ENCODE measurements around the gene SERPINB1. TPM values are rescaled to one million over a fixed set of nuclear protein-coding genes. Genes with fewer than 3 reads are reported as not detected.

SERPINB1 gene
- total RNA-seq, 1 experiment from 2014 or later = 75.5 TPM

DNA sequence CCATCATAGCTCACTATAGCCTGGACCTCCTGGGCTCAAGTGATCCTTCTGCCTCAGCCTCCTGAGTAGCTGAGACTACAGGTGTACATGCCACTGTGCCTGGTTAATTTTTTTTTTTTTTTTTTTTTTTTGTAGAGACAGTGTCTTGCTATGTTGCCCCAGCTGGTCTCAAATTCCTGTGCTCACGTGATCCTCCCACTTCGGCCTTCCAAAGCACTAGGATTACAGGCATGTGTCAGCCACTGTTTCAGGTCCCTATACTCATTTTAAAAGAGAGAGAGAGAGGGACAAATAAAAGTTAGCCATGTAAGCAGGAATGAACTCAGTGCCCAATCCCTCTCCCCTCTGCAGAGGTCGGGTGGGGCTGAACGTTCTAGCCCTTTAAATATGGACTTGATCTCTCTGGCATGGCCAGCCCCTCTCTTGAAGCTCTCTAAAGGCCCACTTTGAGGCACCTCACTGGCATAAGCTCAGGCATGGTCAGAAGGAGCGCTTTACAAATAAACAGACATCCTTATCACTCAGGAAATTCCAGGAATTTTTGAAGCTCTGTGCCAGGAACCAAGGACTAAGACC, 9.0 kb upstream of the SERPINB1 start:
- no peak for DNase-seq (ENCODE audit: low spot score)

DNA sequence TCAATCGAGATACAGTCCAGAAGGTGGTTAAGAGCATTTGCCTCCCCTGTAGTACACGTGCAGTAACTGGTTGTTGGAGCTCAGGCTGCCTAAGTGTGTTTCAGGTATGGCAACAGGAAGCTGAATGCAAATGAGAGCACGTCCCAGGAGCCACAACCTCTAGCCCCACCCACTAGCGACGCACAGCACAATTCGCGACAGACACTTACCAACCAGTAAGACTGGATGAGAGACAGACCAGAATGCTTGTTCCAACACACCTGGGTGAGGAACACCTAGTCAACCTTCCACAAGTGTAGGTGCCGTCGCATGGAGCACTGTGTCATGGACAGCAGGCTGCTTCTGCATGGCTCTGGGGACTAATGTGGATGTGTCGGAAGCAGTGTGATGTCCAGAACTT, 7.2 kb upstream of the SERPINB1 start:
- peak; percentile 75 for DNase-seq (ENCODE audit: low spot score)

DNA sequence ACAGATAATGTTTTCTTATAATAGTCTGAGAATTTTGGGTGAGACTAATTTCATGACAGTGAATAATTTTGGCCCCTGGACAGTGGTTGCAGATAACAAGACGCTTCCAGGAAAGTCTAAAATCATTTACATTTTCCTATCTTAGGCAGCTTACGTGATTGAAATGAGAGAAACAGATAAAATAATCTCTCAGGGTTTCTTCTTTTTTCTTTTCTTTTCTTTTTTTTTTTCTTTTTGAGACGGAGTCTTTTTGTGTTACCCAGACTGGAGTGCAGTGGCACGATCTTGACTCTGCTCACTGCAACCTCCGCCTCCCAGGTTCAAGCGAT, 4.2 kb upstream of the SERPINB1 start:
- DNase-seq (ENCODE audit: low spot score) = no peak

DNA sequence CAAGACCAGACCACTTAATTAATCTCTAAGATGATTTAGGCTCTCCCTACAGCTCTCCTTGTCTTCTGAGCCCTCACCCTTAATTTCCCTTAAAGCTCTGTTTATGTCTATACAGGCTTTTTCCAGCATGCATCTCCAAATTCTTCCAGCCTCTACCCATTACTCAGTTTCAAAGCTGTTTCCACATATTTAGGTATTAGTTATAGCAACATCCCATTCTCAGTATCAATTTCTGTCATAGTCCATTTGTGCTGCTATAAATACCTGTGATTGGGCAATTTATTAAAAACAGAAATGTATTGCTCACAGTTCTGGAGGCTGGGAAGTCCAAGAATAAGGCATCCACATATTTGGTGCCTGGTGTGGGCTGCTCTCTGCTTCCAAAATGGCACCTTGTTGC, 2.3 kb upstream of the SERPINB1 start:
- DNase-seq (ENCODE audit: low spot score) = no peak

DNA sequence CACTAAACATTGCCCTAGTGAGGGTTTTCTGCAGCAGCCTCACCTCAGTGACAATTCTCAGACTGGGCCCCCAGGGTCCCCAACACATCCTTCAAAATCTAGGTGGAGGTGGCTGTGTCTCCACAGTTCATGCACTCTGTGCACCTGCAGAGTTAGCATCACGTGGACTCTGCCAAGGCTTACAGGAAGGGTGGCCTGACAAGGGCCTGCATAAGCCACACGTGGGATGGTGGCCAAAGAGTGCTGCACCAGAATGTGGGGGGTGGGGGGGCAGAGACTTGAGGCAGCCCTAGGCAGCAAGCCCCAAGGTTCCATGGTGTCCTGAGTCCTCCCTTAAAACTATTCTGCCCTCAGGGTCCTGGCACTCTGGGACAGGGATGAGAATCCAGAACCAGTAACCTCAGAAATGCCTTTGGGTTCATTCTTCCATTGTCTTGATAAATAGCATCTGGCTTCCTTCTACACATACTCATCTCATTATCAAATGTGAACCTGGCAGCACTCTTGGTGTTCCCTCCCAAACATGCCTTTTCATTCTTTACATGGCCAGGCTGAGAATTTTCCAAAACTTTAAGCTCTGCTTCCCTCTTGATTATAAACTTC, 1.6 kb upstream of the SERPINB1 start:
- no peak for DNase-seq (ENCODE audit: low spot score)

DNA sequence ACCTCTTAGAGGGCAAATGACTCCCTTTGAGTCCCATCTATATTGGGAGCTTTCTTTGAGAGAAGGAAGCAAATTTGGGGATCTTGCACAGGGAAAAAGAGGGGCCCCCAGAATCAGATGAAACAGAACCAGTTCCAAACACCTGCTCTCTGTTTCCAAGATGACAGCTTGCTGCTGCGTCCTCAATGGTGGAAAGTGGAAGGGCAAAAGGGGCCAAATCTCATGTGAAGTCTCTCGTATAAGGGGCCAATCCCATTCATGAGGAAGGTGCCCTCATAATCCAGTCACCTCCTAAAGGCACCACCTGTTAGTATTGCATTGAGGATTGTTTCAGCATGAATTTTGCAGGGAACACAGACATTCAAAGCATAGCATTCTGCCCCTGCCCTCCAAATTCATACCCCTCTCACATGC, 483 bp upstream of the SERPINB1 start:
- no peak for DNase-seq (ENCODE audit: low spot score)

DNA sequence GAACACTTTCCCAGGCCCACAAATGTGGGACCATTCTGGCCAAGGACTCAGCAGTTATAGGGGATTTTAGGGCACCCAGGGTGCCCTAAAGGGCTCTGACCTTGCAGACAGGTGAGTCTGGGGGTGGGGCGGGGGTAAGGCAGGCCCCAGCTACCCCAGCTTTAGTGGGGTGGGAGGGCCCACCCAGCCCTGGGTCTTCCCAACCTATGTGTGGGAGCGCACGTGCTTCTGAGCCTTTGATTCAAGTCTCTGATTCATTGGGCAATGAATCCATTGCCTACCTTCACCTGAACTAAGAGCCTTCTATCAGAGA, 958 bp downstream of the SERPINB1 start:
- DNase-seq (ENCODE audit: low spot score) = no peak

DNA sequence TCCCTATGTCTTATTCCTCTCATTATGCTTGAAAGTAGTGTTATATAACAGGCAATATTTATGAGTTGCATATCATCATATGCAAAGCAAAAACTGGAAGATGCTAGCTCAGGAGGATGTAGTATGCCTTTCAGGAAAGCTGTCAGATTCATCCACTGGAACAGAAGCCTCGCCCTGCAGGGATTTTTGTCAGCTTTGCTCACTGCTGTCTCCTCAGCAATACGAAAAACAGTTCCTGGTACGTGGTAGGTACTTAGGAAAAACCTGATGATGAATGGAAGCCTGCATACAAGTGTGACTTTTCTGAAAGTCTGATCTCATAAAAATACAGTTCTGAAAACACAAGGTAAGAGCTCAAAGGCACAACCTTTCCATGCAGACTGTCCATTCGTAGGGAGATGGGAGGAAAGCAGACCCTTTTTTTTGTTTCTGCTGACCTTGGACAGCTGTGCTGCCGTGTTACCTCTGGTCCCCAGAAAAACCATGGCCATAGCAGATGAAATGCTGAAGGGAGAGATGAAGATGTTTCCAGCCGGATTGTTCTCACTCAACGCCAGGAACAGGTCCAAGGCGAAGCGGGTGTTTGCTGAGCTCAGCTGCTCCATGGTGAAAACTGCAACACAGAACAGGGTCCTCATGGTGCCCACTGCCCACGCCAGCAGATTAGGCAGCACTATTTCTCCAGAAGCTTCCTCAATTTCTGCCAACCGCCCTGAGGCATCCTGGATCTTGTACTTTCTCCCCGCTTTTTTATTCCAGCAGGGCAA, 1.5 kb downstream of the SERPINB1 start:
- peak; percentile 45 for DNase-seq (ENCODE audit: low spot score)

DNA sequence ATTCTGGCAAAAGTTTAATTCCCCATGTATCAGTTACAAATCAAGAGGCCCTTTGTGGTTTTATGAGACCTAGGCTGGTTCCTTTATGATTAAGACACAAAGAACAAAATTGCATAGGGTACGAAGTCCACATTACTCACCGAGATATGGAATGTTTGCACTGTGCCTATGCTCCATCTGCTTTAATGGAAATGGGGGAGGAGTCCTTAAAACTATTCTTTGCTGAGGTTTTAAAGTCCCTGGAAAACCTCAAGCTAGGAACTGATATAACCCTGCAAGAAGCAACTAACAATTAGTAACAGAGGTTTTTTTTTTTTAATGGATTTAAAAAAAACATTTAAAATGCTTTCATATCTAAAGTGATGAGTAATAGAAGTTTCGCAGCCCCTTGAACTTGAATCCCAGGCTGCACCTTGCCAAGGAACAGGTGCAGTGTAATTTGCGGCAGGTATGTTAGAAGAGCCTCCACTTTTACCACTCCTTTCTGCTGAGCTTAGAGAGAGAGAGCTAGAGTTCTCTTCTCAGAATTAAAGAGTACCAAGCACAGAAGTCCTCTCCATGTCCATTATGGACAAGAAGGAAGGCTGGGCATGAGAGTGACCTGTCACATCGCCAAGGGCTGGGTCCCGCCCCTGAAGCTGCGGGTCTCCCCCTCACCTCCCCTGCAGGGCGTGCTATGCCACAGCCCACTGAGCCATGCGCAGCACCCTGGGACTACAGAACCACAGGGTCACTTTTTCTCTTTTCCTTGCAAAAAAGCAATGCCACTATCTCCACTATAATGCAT, 2.3 kb downstream of the SERPINB1 start:
- DNase-seq (ENCODE audit: low spot score) = peak; percentile 97

DNA sequence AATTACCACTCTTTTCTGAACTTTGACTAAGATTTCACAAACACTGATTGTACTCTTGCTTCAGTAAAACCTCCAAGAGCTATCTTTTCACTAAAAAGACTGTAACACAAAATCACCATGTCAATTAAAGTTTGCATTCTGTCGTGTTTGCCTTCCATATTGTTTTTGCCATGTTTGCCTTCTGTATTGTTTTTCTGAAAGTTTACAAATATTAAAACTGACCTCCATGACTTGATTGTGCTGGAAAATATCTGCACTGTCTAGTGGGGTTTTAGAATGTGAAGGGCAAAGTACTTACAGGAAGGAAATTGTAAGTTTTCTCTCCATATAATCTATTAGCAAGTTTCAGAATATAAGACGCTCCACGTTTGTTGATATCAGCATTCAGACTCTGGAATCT, 3.4 kb downstream of the SERPINB1 start:
- DNase-seq (ENCODE audit: low spot score) = no peak

DNA sequence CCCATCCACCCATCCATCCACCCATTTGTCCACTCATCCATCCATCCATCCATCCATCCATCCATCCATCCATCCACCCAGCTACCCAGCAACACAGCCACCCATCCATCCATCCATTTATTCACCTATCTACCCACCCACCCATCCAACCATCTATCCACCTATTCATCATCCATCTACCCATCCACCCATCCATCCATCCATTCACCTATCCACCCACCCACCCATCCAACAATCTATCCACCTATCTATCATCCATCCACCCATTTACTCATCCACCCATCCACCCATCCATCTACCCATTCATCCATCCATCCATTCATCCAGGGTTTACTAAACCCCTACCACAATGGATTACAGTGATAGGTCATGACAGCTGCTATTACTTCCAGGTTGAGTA, 7.4 kb downstream of the SERPINB1 start:
- no peak for DNase-seq (ENCODE audit: low spot score)

DNA sequence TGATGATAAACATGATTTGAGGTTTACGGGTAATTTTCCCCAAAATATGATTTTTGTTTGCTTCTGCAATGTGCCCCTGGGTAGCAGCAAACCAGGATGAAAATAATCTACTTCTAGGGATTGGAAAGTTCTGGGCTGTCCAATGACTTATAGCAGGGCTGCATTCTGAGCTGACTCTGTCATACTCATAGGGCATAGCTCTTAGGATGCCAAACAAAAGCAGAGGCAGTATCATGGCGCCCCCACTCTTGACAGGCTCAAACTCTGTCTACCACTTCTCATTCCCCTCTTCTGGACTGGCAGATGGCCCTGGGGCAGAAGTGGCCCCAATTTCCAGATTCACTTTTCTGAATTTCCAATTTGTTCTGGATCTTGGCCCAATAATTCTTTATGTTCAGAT, 10.3 kb downstream of the SERPINB1 start:
- no peak for DNase-seq (ENCODE audit: low spot score)

DNA sequence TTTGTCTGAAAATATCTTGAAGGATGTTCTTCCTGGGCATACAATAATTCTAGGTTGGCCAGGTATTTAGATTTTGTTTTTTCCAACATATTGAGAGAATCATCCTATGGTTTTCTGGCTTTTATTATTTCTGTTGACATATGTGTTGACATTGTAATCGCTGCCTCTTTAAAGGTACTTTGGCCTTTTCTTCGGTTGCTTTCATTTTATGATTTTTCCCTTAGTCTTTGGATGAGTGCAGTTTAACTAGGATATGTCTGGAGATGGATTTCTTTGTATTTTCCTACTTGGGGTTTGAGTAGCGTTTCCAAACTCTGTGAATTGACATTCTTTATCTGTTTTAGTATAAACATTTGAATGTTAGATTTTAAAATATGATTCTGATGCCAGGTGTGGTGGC, 11.5 kb downstream of the SERPINB1 start:
- DNase-seq (ENCODE audit: low spot score) = no peak

DNA sequence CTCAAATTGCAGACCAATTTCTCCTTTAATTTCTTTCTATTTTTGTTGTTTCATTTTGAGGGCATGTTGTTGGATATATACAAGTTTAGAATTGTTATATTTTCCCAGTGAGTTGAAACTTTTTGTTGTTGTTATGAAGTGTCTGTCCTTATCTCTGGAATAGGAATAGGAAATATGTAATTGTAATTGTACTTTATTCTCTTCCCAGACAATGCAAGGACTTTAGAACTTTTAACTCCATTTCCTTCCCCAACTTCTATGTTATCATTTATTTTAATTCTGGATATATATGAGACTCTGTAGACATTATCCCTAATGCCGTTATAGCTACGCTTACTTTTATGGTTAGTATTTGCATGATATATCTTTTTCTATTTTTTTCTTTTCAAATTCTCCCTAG, 12.4 kb downstream of the SERPINB1 start:
- DNase-seq (ENCODE audit: low spot score) = no peak

DNA sequence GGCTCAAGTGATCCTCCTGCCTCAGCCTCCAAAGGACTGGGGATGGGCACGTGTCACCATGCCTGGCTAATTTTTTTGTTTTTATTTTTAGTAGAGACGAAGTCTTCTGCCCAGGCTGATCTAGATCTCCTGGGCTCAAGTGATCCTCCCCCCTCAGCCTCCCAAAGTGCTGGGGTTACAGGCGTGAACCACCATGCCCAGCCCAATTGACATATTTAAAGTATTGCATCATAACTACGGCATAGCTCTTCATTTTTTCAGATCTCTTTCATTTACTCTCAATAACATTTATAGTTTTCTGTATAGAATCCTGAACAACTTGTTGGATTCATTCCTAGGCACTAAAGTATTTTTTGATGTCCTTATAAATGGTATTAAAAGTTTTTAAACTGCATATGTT, 13.0 kb downstream of the SERPINB1 start:
- DNase-seq (ENCODE audit: low spot score) = no peak

DNA sequence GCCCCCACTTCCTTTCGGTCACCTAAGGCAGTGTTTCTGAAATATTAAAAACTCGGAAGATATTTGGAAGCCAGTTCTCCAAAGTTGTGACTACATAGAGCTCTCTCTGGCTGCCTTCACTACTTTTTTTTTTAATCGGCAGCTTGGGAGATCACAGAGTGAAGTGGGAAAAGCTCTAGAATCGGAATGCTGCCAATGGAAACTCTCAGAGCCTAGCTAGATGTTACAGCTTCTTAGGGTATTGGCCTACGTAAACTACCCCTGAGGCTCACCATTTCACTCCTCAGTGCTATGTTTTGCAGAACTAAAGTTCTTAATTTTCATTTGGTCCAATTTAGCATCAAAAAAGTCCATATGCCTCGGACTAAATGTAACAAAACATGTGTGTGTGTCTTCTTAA, 14.5 kb downstream of the SERPINB1 start:
- DNase-seq (ENCODE audit: low spot score) = no peak

DNA sequence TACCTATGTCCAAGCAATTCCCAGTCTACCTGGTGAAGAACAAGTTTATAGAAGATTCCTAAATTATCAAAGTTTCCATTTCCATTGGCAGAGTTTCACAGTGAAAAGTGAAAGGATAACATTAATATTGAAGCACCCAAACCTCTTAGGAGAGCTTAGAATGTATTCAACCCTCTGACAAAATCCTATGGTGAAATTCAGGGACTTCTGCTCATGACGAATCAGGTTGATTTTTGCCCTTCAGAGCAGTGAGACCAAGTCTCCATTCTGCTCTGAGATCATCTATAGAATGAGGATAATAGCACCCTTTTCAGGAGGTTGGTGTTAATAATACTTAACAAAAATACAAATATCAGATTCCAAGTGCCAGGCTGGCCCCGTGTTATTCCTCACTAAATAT, 15.5 kb downstream of the SERPINB1 start:
- DNase-seq (ENCODE audit: low spot score) = no peak

DNA sequence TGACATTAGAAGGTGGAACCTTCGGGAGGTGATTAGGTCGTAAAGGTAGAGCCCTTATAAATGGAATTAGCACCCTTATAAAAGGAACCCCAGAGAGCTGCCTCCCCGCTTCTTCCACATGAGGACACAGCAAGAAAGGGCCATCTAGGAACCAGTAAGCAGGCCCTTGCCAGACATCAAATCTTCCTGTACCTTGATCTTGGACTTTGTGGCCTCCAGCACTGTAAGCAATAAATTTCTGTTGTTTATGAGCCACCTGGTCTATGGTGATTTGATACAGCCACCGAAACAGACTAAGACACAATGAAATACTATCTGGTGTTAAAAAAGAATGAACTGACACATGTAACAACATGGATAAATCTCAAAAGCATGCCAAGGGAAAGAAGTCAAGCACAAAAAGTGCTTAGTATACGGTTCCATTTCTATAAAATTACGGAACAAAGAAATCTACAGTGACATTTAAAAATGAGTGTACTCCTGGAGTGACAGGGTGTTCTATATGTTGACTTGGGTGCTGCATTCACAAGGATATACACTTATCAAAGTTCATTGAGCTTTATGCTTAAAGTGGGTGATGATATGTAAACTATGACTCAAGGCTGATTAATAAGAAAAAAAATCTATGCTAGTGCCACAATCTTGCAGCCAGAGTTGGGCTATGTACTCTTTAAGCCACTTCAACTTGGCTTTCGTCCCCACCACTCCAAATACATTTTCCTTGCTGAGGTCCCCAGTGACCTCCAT, 18.4 kb downstream of the SERPINB1 start:
- peak; percentile 57 for DNase-seq (ENCODE audit: low spot score)

DNA sequence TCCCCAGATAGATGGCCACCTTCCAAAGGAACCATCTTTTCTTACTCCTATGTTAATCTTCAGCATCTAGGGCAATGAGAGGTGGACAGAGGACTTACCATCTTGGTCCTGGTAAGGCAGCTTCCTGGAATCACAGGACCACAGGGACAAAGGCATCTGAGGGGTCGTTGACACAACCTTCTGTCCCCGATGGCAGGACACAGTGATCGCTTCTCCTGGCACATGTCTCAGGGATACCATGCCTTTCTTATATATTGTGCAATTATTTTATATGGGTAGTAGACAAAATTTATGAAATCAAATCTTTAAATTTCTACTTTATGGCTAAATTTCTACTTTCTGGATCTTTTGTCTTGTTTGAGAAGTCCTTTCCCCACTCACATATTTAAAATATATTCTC, 20.1 kb downstream of the SERPINB1 start:
- no peak for DNase-seq (ENCODE audit: low spot score)

DNA sequence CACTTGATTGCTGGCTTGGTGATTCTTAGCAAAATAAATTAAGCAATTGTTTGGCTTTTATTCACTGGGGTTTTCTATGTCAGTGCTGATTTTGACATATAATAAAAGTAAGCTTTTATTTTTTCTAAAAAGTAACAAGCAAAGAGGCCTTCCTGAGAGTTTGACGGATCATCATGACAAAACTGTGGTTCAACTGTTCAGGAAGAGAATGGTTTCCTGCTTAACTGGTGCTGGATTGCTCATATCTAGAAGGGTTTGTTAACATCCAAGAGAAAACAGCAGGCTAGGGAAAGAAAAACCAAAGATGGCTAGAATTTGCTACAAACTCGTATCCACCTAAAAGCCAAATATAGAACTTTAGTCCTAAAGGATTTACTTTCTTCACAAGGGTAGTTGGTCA, 21.2 kb downstream of the SERPINB1 start:
- DNase-seq (ENCODE audit: low spot score) = no peak

DNA sequence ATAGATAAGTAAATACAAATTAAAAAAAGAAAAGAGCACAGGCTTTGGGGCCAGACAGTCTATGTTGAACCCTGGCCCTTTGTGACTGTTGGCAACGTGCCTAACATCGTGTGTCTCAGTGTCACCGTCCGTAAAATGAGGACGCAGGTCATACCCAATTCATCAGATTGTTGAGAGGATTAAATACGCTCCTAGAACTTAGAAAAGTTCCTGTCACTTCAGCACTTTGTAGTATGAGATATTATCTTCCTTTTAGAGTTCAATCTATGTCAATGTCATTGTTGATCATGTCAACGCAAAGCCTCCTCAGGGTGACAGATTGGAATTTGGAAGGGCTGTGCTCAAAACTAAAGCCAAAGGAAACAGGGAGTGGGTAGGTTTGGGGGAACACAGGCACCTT, 21.7 kb downstream of the SERPINB1 start:
- DNase-seq (ENCODE audit: low spot score) = no peak

DNA sequence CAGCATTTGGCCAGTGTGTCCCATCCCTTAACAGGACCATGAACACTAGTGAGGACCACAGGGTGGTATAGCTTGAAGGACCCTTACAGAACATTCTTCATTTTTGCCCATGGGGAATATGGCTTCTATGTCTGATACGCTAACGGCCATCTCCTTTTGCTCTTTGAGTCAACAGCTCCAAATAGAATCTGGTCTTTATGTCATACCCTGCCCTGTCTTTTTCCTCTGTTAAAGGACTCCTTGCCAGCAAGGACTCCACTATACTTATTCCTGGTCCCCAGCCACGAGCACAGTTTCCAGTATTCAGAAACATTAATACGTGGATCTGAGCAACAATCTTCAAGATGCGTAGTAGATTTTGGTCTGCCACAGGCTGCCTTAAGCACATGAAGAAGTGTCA, 22.5 kb downstream of the SERPINB1 start:
- no peak for DNase-seq (ENCODE audit: low spot score)

All from HT-29 (cell line).